NCI-H526 (cell line): Measurements from ENCODE around the gene NEO1.

ENCODE experiments used
- DNase-seq, 2 experiments: peaks; one replicate each; lab custom pipeline; 2025; lab: John Stamatoyannopoulos, UW

The NEO1 gene

GRCh38 chr15:73200339-73200738 is 148.1 kb downstream of the NEO1 start:
- no peak for DNase-seq

GRCh38 chr15:73210630-73211029 is 158.4 kb downstream of the NEO1 start:
- no peak for DNase-seq

GRCh38 chr15:73212424-73212823 is 160.2 kb downstream of the NEO1 start:
- DNase-seq, result no peak

- DNase-seq, result peak in 1 of 2 experiments; percentile 1
Measured at GRCh38 chr15:73221450-73221849, 169.2 kb downstream of the NEO1 start.

GRCh38 chr15:73225358-73226015 is 173.2 kb downstream of the NEO1 start:
- DNase-seq, result no peak

GRCh38 chr15:73226093-73226814 is 174.0 kb downstream of the NEO1 start:
- no peak for DNase-seq

GRCh38 chr15:73227433-73228056 is 175.3 kb downstream of the NEO1 start:
- DNase-seq, result peak; percentile 67 to 74

GRCh38 chr15:73228128-73228646 is 175.9 kb downstream of the NEO1 start:
- peak; percentile 52 to 61 for DNase-seq

- DNase-seq, result no peak
Measured at GRCh38 chr15:73231661-73232419, 179.6 kb downstream of the NEO1 start.

GRCh38 chr15:73232776-73233175 is 180.5 kb downstream of the NEO1 start:
- DNase-seq, result no peak

GRCh38 chr15:73233623-73234022 is 181.4 kb downstream of the NEO1 start:
- no peak for DNase-seq

- no peak for DNase-seq
Measured at GRCh38 chr15:73237910-73238309, 185.6 kb downstream of the NEO1 start.

- DNase-seq, result peak; percentile 70 to 72
Measured at GRCh38 chr15:73239564-73240215, 187.4 kb downstream of the NEO1 start.

- peak; percentile 52 to 68 for DNase-seq
Measured at GRCh38 chr15:73240866-73241499, 188.7 kb downstream of the NEO1 start.

GRCh38 chr15:73244333-73244732 is 192.1 kb downstream of the NEO1 start:
- peak; percentile 28 to 66 for DNase-seq

- DNase-seq, result no peak
Measured at GRCh38 chr15:73246439-73246838, 194.2 kb downstream of the NEO1 start.

- DNase-seq, result no peak
Measured at GRCh38 chr15:73246898-73247297, 194.6 kb downstream of the NEO1 start.

GRCh38 chr15:73247331-73247730 is 195.1 kb downstream of the NEO1 start:
- no peak for DNase-seq

GRCh38 chr15:73249499-73249898 is 197.2 kb downstream of the NEO1 start:
- DNase-seq, result no peak

- no peak for DNase-seq
Measured at GRCh38 chr15:73254598-73254997, 202.3 kb downstream of the NEO1 start.
